Activated T-helper 2 cell treated with anti-CD3 and anti-CD28 coated beads, Interferon-gamma antibody, Interleukin-2, Interleukin-4, amounts not matched to agents 10 μg/mL and 5 μg/mL and 100 μg/mL, durations not matched to agents 14 hours and 24 hours and 36 hours (primary cell): ENCODE data around the gene PIEZO2. TPM values are rescaled to one million over a fixed set of nuclear protein-coding genes. Genes with fewer than 3 reads are reported as not detected.
"Not testable (repeated sequence)": the region's sequence is repeated elsewhere in the genome, so short reads cannot be mapped to it uniquely, and the experiment has no call there.

Experiments used
- DNase-seq: peaks from one replicate; pipeline ENCODE4 v3.0.0; 2021; ENCODE audit warnings: low spot score
- H3K27ac Mint-ChIP-seq: one replicate; pipeline ENCODE4 v1.8.0; 2021; ENCODE audit warnings: mixed read lengths
- H3K27me3 Mint-ChIP-seq: one replicate; pipeline ENCODE4 v1.8.0; 2021; ENCODE audit warnings: low read depth, mixed read lengths
- H3K36me3 Mint-ChIP-seq: one replicate; pipeline ENCODE4 v1.8.0; 2021; ENCODE audit warnings: low read depth, mixed read lengths
- H3K4me1 Mint-ChIP-seq: one replicate; pipeline ENCODE4 v1.8.0; 2021; ENCODE audit warnings: low read depth, mixed read lengths
- H3K4me3 Mint-ChIP-seq: one replicate; pipeline ENCODE4 v1.8.0; 2021; ENCODE audit warnings: low read depth, mild to moderate bottlenecking, moderate library complexity, mixed read lengths
- H3K9me3 Mint-ChIP-seq: one replicate; pipeline ENCODE4 v1.8.0; 2021; ENCODE audit warnings: mixed read lengths
- intact Hi-C: fragments of 100-400 bp; cut with micrococcal nuclease; formaldehyde crosslinking; loops from one replicate; pipeline ENCODE4 v1.15.1; 2023
- total RNA-seq: library from RNA; stranded (reverse); gene quantifications from 2 replicates; pipeline ENCODE4 v1.2.3, GENCODE V29; 2022

PIEZO2 gene
- total RNA-seq, 1 donor from 2014 or later = not detected

DNA sequence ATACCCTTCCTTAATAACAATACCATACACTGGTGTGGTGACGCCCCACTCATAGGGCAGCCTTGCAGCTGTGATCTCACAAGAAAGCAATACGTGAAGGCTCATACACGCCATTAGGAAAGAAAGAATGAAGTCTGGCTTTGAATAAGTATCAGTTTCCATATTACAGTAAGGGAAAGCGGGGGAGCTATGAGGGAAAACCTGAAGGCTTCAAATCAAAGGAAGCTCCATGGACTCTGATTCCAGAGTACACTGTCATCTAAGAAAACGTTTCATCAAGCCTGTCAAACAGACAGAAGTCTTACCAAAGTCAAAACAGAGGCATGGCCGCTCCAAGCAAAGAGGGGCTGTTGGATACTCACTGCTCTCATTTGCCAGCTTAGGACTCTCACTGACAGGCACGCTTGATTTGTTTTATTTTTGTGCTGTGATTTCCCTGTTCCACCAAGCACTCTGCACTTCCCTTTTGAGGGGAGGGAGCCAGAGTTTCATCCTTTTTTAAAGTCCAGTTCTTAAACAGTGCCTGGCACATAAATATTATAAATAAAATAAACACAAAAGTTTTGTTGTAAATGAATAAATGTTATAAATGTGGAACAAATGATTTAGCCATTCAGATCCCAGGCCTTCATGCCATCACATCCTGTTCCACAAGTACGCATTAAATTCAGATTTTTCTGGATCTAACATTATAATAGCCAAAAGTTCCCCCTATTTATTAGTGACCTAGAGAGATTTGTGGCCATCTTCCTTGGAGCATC is 221.2 kb downstream of the PIEZO2 start:
- H3K27ac Mint-ChIP-seq = no peak overlapping the region
- intact Hi-C loops = no loop called here
- H3K36me3 Mint-ChIP-seq = no peaks in the 10 kb centered on the region
- peaks cover 4% of the 10 kb centered on the region for H3K27me3 Mint-ChIP-seq
- H3K4me3 Mint-ChIP-seq = no peak overlapping the region
- H3K4me1 Mint-ChIP-seq = no peaks in the 10 kb centered on the region
- H3K9me3 Mint-ChIP-seq = no peaks in the 10 kb centered on the region
- DNase-seq = no peak

DNA sequence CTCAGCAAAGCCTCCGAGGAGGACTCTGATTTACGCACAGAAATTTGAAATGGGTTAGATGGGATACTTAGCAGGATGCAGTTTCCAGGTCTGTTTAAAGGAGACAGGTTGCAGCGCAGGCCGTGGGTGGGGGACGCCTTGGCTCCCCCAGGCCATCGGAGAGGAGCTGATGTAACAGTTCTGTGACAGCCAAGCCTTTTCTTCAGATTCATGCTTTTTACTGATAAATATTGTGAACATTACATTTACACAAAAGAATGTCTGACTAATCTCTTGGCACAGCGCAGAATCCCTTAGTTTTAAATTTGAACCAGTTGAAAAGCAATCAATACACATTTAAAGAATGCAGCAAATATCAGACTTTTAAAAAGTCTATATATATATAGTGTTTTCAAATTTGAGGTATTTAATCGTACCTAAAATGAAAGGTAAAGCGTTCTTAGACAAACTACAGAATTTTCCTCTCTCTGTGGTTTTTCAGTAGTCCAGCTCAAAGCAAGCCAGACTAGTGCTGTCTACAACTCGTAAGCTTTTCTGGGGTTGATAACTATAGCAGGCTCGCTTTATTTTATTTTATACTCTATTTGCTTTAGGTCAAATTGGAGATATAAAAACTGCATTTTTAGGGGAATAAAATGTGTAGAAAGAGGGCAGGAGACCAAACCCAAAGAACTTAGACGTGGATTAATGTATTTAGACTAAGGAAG is 221.9 kb downstream of the PIEZO2 start:
- Mint-ChIP-seq H3K4me1 (no peaks in the 10 kb centered on the region), H3K27ac (no peak overlapping the region), H3K9me3 (no peaks in the 10 kb centered on the region), H3K36me3 (no peaks in the 10 kb centered on the region), H3K27me3 (peaks cover 4% of the 10 kb centered on the region), H3K4me3 (no peak overlapping the region)
- intact Hi-C loops = no loop called here
- no peak for DNase-seq

DNA sequence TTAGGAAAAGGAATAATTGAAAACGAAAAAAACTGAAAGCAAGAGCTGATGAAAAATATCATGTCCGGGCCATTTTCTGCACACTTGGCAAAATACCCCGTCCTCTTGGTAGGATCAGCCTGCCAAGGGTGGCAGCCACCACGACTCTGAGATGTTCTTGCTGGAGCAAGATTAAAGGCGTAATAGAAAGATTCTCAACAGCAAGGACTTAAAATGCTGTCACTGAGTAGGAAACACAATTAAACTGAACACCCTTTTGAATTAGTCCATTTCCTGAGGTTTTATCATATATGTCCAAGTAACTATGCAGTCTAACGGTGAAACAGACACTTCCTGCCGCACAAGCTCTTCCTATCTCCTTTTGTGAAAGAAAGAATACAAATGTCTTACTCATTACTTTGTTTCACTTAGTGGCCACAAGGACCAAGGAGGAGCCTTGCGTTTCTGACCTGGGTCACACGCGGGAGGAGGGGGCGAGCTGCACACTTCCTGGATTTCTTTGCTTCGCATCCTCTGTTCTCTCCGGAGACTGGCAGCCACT is 222.7 kb downstream of the PIEZO2 start:
- no peaks in the 10 kb centered on the region for H3K4me1 Mint-ChIP-seq
- no peak overlapping the region for H3K27ac Mint-ChIP-seq
- no peaks in the 10 kb centered on the region for H3K36me3 Mint-ChIP-seq
- intact Hi-C loops = no loop called here
- peaks cover 4% of the 10 kb centered on the region for H3K27me3 Mint-ChIP-seq
- H3K9me3 Mint-ChIP-seq = no peaks in the 10 kb centered on the region
- no peak for DNase-seq
- no peak overlapping the region for H3K4me3 Mint-ChIP-seq

DNA sequence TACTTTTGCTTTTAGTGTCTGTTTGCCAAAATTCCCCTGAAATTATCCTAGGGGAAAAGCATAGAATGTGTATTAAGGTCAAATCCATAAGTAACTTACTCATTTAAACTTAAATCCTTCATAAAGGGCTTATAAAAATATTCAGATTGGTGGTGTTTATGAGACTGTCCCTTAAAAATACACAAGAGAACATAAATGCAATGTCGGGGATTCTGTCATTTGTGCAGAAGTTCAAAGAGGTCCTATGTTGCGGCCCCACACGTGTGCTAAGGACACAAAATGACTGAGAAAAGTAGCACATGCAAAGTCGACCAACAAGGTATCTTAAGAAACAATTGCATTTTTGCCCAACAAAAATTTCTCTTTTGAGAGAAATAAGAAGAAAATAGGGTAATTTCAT is 225.1 kb downstream of the PIEZO2 start:
- no peak for DNase-seq
- Mint-ChIP-seq H3K27me3 (peaks cover 4% of the 10 kb centered on the region), H3K4me1 (no peaks in the 10 kb centered on the region), H3K9me3 (no peaks in the 10 kb centered on the region), H3K36me3 (no peaks in the 10 kb centered on the region), H3K27ac (no peak overlapping the region), H3K4me3 (no peak overlapping the region)
- intact Hi-C loops = no loop called here

DNA sequence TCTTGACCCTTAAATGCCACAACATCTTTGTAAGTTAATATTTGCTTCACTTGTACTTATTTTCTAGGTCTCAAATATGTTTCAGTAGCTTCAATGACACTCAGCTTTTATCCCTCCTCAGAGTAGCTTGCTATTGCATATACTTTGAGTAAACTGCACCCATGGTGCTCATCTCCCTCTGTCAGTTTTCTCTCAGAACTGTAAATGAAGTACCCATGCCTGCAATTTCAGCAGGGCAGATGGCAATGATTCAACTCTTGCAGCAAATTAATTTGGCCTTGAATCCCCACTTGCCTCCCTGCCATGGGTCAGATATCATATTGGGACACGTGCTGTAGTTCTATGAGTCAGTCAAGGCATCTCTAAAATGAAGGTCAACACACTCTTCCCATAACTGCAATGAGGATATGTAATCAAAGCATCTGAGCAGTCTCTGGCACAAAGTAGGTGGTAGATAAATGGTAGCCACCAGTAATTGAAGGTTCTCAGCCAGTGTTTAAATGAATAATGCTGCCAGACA is 225.8 kb downstream of the PIEZO2 start:
- Mint-ChIP-seq H3K4me1 (no peaks in the 10 kb centered on the region), H3K27me3 (peaks cover 4% of the 10 kb centered on the region), H3K36me3 (no peaks in the 10 kb centered on the region), H3K9me3 (no peaks in the 10 kb centered on the region), H3K27ac (no peak overlapping the region), H3K4me3 (no peak overlapping the region)
- DNase-seq = no peak
- intact Hi-C loops = no loop called here

DNA sequence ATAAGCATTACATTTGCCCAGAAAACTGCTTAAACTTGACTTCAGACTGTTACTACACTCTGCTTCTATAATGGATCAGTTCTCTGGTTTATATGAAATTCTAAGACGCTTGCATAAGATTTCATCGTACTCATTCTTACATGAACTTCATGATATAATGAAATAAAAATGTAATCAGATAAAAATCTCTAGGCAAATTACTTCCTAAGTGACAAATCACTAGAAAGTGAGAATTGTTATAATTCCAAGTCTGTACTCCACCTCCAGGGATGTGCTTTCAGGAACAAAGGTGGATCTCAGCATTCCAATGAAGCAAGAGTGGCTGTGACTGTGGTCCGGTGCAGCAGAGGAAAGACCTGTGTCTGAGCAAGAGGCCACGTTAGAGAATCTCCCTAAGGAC is 226.2 kb downstream of the PIEZO2 start:
- peaks cover 4% of the 10 kb centered on the region for H3K27me3 Mint-ChIP-seq
- intact Hi-C loops = no loop called here
- no peak for DNase-seq

DNA sequence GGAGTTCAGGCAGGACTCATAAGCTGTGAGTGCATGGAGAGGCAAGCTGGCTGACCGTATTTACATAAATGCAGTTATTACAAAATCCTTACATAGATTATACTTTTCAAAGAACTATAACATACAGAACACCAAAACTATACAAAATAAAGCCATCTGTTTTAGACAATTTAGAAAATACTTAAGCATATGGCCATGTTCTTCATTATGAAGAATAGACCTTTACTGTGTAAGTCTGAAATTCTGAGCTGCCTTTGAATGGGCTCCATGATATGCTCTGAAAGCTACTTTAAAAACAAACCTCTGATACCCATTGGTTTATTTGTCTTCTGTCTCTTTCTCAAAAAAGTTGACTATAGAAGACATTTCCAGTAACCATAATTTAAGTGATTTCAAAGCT is 226.7 kb downstream of the PIEZO2 start:
- H3K27ac Mint-ChIP-seq, H3K36me3 Mint-ChIP-seq, DNase-seq, H3K27me3 Mint-ChIP-seq, H3K4me1 Mint-ChIP-seq, H3K9me3 Mint-ChIP-seq, intact Hi-C loops, H3K4me3 Mint-ChIP-seq: not testable (repeated sequence)

More for the DNA sequence above, 226.2 kb downstream of the PIEZO2 start:
- H3K4me1 Mint-ChIP-seq = no peaks in the 10 kb centered on the region
- no peaks in the 10 kb centered on the region for H3K9me3 Mint-ChIP-seq
- no peaks in the 10 kb centered on the region for H3K36me3 Mint-ChIP-seq
- H3K27ac Mint-ChIP-seq = no peak overlapping the region
- H3K4me3 Mint-ChIP-seq = no peak overlapping the region

DNA sequence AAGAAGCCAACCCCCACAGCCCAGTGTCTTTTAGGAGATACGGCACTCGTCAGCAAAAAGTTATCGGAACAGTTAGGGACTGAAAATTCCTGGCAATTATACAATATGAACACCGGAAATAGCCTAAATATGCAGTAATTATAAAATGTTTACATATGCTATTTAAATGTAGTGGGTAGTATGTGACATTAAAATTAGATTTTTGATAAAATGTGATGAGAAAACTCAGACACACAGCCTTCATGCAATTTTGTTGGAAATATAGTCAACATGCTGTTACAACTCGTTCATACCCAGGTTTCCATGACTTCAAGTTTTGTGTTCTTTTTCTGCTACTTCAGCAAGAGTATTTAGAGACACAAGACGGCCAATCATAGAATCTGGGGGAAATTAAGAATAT is 229.1 kb downstream of the PIEZO2 start:
- H3K27me3 Mint-ChIP-seq, DNase-seq, H3K9me3 Mint-ChIP-seq, H3K4me1 Mint-ChIP-seq, H3K4me3 Mint-ChIP-seq, H3K36me3 Mint-ChIP-seq, intact Hi-C loops, H3K27ac Mint-ChIP-seq: not testable (repeated sequence)

DNA sequence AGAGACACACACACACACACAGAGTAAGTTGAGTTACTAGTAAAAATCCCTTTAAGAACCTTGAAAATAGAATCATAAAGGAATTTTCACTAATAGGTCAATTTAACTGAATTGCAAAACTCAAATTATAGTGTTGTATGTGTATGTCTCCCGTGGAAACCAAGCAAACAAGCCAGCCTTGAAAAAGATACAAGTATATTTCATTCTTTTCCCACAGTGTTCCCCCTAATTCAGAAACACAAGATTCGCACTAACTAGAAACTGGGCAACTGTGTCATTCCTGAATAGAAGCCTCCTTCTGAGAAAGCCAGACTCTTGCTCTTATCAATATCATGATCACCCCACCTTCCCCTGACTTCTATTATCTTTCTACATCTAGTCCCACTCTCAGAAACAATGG is 229.5 kb downstream of the PIEZO2 start:
- H3K9me3 Mint-ChIP-seq = no peaks in the 10 kb centered on the region
- no peaks in the 10 kb centered on the region for H3K4me1 Mint-ChIP-seq
- H3K27me3 Mint-ChIP-seq = no peaks in the 10 kb centered on the region
- no peak overlapping the region for H3K4me3 Mint-ChIP-seq
- no peaks in the 10 kb centered on the region for H3K36me3 Mint-ChIP-seq
- intact Hi-C loops = no loop called here
- no peak for DNase-seq
- H3K27ac Mint-ChIP-seq = no peak overlapping the region

DNA sequence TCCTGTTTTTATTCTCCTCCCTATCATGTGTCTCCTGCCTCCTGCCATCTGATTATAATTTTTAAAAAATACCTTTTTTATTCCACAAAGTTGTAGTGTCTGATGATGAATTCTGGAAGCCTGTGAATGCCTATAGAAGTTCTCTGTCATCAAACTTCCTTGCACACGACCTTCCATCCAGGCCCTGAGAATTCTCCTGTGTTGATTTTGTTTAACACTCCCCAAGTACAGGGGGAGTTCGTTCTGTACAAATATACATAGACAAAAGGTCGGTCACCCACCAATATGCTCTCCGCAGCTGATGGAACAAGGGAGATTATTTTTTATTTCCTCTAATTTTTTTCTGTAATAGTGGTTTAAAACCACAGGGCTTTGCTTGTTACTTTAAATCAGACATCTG is 232.5 kb downstream of the PIEZO2 start:
- Mint-ChIP-seq H3K36me3 (no peaks in the 10 kb centered on the region), H3K27ac (no peak overlapping the region), H3K4me1 (no peaks in the 10 kb centered on the region), H3K9me3 (no peaks in the 10 kb centered on the region), H3K4me3 (no peak overlapping the region), H3K27me3 (no peaks in the 10 kb centered on the region)
- DNase-seq = no peak
- intact Hi-C loops = no loop called here

DNA sequence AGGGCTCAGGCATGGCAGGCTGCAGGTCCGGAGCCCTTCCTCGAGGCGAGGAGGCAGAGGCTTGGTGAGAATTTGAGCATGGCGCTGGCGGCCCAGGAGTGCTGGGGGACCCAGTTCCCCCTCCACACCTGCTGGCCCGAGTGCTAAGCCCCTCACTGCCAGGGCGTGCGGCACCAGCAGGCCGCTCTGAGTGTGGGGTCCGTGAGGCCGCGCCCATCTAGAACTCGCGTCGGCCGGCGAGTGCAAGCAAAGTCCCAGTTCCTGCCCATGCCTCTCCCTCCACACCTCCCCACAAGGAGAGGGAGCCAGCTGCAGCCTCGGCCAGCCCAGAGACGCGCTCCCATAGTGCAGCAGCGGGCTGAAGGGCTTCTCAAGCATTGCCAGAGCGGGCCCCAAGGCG is 233.0 kb downstream of the PIEZO2 start:
- Mint-ChIP-seq H3K27ac (no peak overlapping the region), H3K4me1 (no peaks in the 10 kb centered on the region), H3K36me3 (no peaks in the 10 kb centered on the region), H3K4me3 (no peak overlapping the region), H3K9me3 (no peaks in the 10 kb centered on the region), H3K27me3 (no peaks in the 10 kb centered on the region)
- DNase-seq = no peak
- intact Hi-C loops = no loop called here

DNA sequence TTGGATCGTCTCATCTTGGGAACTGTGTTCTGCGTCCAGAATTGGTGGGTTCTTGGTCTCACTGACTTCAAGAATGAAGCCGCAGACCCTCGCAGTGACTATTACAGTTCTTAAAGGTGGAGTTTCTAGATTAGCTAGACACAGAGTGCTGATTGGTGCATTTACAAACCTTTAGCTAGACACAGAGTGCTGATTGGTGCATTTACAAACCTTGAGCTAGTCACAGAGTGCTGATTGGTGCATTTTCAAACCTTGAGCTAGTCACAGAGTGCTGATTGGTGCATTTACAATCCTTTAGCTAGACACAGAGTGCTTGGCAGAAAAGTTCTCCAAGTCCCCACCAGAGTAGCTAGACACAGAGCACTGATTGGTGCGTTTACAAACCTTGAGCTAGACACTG is 233.6 kb downstream of the PIEZO2 start:
- H3K9me3 Mint-ChIP-seq, H3K36me3 Mint-ChIP-seq, DNase-seq, H3K4me3 Mint-ChIP-seq, H3K27ac Mint-ChIP-seq, H3K27me3 Mint-ChIP-seq, intact Hi-C loops, H3K4me1 Mint-ChIP-seq: not testable (repeated sequence)

DNA sequence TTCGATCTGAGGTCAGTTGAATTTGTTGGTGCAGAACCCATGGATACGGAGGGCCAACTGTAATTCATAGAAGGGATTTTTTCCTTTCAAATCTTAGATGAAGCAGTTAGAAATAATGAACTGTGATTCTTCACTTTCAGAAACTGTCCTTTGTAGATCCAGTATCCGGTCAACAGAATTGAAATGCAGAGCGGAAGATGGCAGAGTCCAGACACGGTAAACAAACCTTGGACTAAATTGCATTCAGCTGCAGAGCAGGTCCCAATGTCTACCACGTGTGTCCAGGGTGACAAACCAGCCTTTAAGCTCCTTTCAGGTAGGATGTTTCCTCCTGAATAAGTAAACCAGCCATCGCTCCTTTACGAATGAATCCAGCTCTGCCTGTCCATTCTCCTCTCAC is 234.8 kb downstream of the PIEZO2 start:
- H3K36me3 Mint-ChIP-seq, intact Hi-C loops, H3K4me3 Mint-ChIP-seq, H3K9me3 Mint-ChIP-seq, DNase-seq, H3K27me3 Mint-ChIP-seq, H3K4me1 Mint-ChIP-seq, H3K27ac Mint-ChIP-seq: not testable (repeated sequence)
